IMR-90 (cell line): ENCODE data around the gene TBC1D10A. TPM values are rescaled to one million over a fixed set of nuclear protein-coding genes. Genes with fewer than 3 reads are reported as not detected.
A peak's percentile ranks its signal among the peaks of the same experiment; 100 is the strongest.

Experiments used
- ATAC-seq: fragments of 200-7000 bp; cut with Tn5 transposase; 2 replicates; pipeline ENCODE4 v1.9.1; 2020; ENCODE audit warnings: low read depth, mild to moderate bottlenecking, moderate library complexity
- BruUV-seq: library from RNA; stranded (reverse); fragments of 400-500 nt; replicated peaks from 2 replicates; lab custom pipeline; 2021; lab: Mats Ljungman, UMichigan
- CTCF ChIA-PET: fragments of 300-600 bp; formaldehyde crosslinking; extraction: SDS; loops from one replicate; lab custom pipeline; 2021; ENCODE audit warnings: antibody characterized with exemption; lab: Yijun Ruan, JAX
- POLR2A ChIA-PET: fragments of 300-600 bp; sonication (Branson Sonifier 250); formaldehyde crosslinking; loops from one replicate; lab custom pipeline; 2022; ENCODE audit warnings: antibody characterized with exemption; ENCODE audit not compliant: unreplicated experiment; lab: Charles Lee
- DNase-seq: peaks from one replicate; pipeline ENCODE4 v3.0.0; 2013
- H2AFZ ChIP-seq: replicated peaks from 2 replicates; pipeline ENCODE3; 2013; ENCODE audit warnings: low read length, mild to moderate bottlenecking; ENCODE audit not compliant: poor library complexity
- H2AK5ac ChIP-seq: 2 replicates; pipeline ENCODE4 v1.6.1; 2013; ENCODE audit warnings: low read depth, low read length, inconsistent platforms
- H2AK9ac ChIP-seq: replicated peaks from 2 replicates; pipeline ENCODE3; 2013; ENCODE audit warnings: mild to moderate bottlenecking, low read depth, low read length, moderate library complexity; ENCODE audit not compliant: poor library complexity
- H2BK120ac ChIP-seq: 2 replicates; pipeline ENCODE4 v1.6.1; 2013; ENCODE audit warnings: low read depth, low read length, inconsistent platforms
- H2BK15ac ChIP-seq: 3 replicates; pipeline ENCODE4 v1.6.1; 2013; ENCODE audit warnings: low read depth, low read length, inconsistent platforms
- H2BK20ac ChIP-seq: 2 replicates; pipeline ENCODE4 v1.6.1; 2013; ENCODE audit warnings: low read depth, mild to moderate bottlenecking, inconsistent platforms, low read length, moderate library complexity
- H2BK5ac ChIP-seq: 2 replicates; pipeline ENCODE4 v1.6.1; 2013; ENCODE audit warnings: mild to moderate bottlenecking, low read depth, low read length, inconsistent platforms; ENCODE audit not compliant: poor library complexity, severe bottlenecking
- H3K14ac ChIP-seq: replicated peaks from 2 replicates; pipeline ENCODE4 v1.6.1; 2013; ENCODE audit warnings: low read depth, low read length, inconsistent platforms
- H3K18ac ChIP-seq: 2 replicates; pipeline ENCODE4 v1.6.1; 2013; ENCODE audit warnings: low read depth, low read length, control low read depth
- H3K23ac ChIP-seq: 2 replicates; pipeline ENCODE4 v1.6.1; 2013; ENCODE audit warnings: low read depth, low read length, inconsistent platforms
- H3K27ac ChIP-seq: 2 replicates; pipeline ENCODE4 v1.5.1; 2013; ENCODE audit warnings: mild to moderate bottlenecking, control low read depth, low read length; ENCODE audit not compliant: insufficient read depth
- H3K27me3 ChIP-seq: 2 replicates; pipeline ENCODE4 v1.6.1; 2013; ENCODE audit warnings: low read length; ENCODE audit not compliant: control insufficient read depth, insufficient read depth
- H3K36me3 ChIP-seq: 2 replicates; pipeline ENCODE4 v1.6.1; 2013; ENCODE audit warnings: low read length, mixed read lengths; ENCODE audit not compliant: control insufficient read depth, insufficient read depth
- H3K4ac ChIP-seq: 2 replicates; pipeline ENCODE4 v1.6.1; 2013; ENCODE audit warnings: low read depth, low read length, inconsistent platforms
- H3K4me1 ChIP-seq: 2 replicates; pipeline ENCODE4 v1.6.1; 2013; ENCODE audit warnings: low read length, mixed read lengths; ENCODE audit not compliant: control insufficient read depth, insufficient read depth
- H3K4me2 ChIP-seq: 2 replicates; pipeline ENCODE4 v1.6.1; 2013; ENCODE audit warnings: low read depth, mild to moderate bottlenecking, control low read depth, low read length, moderate library complexity
- H3K4me3 ChIP-seq: 2 replicates; pipeline ENCODE4 v1.5.1; 2013; ENCODE audit warnings: low read depth, mild to moderate bottlenecking, control low read depth, low read length, moderate library complexity; ENCODE audit not compliant: insufficient read depth
- H3K56ac ChIP-seq: 2 replicates; pipeline ENCODE4 v1.6.1; 2013; ENCODE audit warnings: low read length, inconsistent platforms; ENCODE audit not compliant: insufficient read depth; ENCODE audit errors: extremely low read depth
- H3K79me1 ChIP-seq, 2 experiments: 2 replicates each; pipeline ENCODE4 v1.6.1; 2013; ENCODE audit warnings: low read length in 2 of 2, inconsistent platforms in 1 of 2, low read depth in 1 of 2
- H3K9ac ChIP-seq: 2 replicates; pipeline ENCODE4 v1.6.1; 2013; ENCODE audit warnings: low read depth, low read length, control low read depth
- H3K9me1 ChIP-seq: 2 replicates; pipeline ENCODE4 v1.6.1; 2013; ENCODE audit warnings: low read length, inconsistent platforms; ENCODE audit not compliant: insufficient read depth
- H3K9me3 ChIP-seq: 2 replicates; pipeline ENCODE4 v1.6.1; 2013; ENCODE audit warnings: low read length; ENCODE audit not compliant: control insufficient read depth, insufficient read depth
- H4K20me1 ChIP-seq: 2 replicates; pipeline ENCODE4 v1.6.1; 2013; ENCODE audit warnings: low read length, inconsistent platforms; ENCODE audit not compliant: insufficient read depth
- H4K5ac ChIP-seq: 2 replicates; pipeline ENCODE4 v1.6.1; 2013; ENCODE audit warnings: mild to moderate bottlenecking, low read depth, low read length, control low read depth
- H4K8ac ChIP-seq, 2 experiments: 2 replicates each; pipeline ENCODE4 v1.6.1; 2013; ENCODE audit warnings: low read depth in 2 of 2, low read length in 2 of 2, control low read depth in 1 of 2, inconsistent platforms in 1 of 2
- H4K91ac ChIP-seq: 2 replicates; pipeline ENCODE4 v1.6.1; 2013; ENCODE audit warnings: low read depth, low read length, inconsistent platforms; ENCODE audit not compliant: insufficient read depth
- MAZ ChIP-seq: IDR thresholded peaks from 2 replicates; pipeline ENCODE4 v1.6.1; 2012; ENCODE audit warnings: low read depth, mild to moderate bottlenecking, low read length, improper control_type of control experiment, moderate library complexity, borderline replicate concordance
- SMC3 ChIP-seq: fragments of 150-350 bp; IDR thresholded peaks from 2 replicates; pipeline ENCODE4 v1.6.1; 2016; ENCODE audit warnings: low read depth, mild to moderate bottlenecking, antibody characterized with exemption, low read length, moderate library complexity
- WGBS, 2 experiments: methylation state at CpG; one replicate each; pipeline versions ENCODE4 v1.1.5 to v1.1.7; 2013; ENCODE audit warnings: missing lambda C conversion rate in 2 of 2; ENCODE audit not compliant: insufficient read length in 1 of 2; ENCODE audit errors: extremely low coverage in 2 of 2; 5-methylcytosine and 5-hydroxymethylcytosine counted together
- dilution Hi-C: fragments of 300-500 bp; cut with HindIII; formaldehyde crosslinking; loops from one replicate; pipeline ENCODE4 v1.14.3; 2018; ENCODE audit warnings: low sequenced_read_pairs; ENCODE audit not compliant: unreplicated experiment
- in situ Hi-C: fragments of 300-500 bp; cut with MboI; formaldehyde crosslinking; loops from 3 replicates; pipeline ENCODE4 v1.14.3; 2019; ENCODE audit warnings: low sequenced_read_pairs, inconsistent platforms, mixed read lengths
- intact Hi-C: fragments of 100-400 bp; cut with micrococcal nuclease; formaldehyde crosslinking; loops from 2 replicates; pipeline ENCODE4 v1.10.0; 2022
- polyA plus RNA-seq, 3 experiments: library from polyadenylated mRNA; depleted of rRNA; stranded (reverse); fragments of >200 nt; gene quantifications; 2 replicates each; pipeline ENCODE4 v1.2.3, GENCODE V29; 2012; ENCODE audit warnings: low replicate concordance in 1 of 3
- total RNA-seq: library from RNA; depleted of rRNA; stranded (reverse); fragments of >200 nt; gene quantifications from 2 replicates; pipeline ENCODE4 v1.2.3, GENCODE V29; 2012
- TF ChIP-seq, protein P1 (sequence below): fragments of 150-350 bp; IDR thresholded peaks from 2 replicates; pipeline ENCODE4 v1.6.1; 2016; ENCODE audit warnings: low read depth, mild to moderate bottlenecking, low read length, moderate library complexity, borderline replicate concordance

Gene TBC1D10A
- total and polyA plus RNA-seq, 2 of the 4 experiments (the other 2 are of a cell fraction) = 16.3 to 33.1 TPM

DNA sequence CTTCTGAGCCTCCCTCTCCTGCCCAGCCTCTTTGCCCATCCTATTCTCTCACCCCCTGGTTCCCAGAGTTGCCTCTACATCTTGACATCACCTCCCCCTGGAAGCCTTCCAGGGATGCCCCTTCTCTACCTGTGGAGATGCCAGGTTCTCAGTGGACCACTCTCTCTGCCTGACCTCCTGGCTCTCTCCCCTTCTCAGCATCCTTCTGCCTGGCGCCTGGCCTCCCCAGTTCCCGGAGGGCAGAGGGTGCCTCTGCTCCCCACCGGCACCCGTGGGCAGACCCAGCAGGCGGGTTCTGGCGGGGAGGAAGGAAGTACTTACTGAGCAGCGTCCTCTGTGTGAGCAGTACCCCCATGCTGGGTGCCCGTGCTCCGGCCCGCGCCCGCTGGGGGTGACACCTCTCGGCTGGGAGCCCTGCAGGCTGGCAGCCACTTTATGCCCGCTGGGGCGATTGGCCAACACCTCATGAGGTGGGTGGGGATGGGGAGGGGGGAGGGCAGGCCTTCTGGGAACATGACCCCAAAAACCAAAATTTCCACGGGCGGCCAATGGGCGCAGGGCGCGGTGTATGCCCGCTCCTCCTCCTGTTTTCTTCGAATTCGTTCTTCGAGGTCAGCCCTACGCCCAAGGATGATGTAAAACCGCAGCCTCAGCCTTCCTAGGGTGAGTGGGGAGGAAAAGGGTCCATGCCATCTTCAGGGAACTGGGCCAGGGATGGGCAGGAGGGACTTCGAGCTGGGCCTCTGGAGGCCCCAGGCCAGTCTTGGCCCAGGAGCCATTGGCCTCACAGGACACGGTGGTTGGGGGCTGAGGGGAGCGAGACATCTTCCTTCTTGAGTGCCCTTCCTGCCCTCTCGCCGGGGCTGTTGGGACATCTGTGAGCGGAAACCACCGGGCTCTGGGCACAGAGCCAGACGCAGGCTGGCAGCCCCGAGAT, 60.0 kb downstream of the TBC1D10A start, which contains the start of gene OSM:
Gene OSM, minus strand, starts transcription at position 407 of the 937 bp plus-strand sequence. Its CDS starts 52 bp downstream, at position 355.
- Histone ChIP-seq H2BK120ac (no peak within 1 kb of the TSS), H3K4ac (no peak within 1 kb of the TSS), H3K9ac (no peak within 1 kb of the TSS), H2AK5ac (peak within 1 kb of the TSS; percentile 34; the same call in 1 of the 2 replicates), H3K36me3 (no peaks in the 10 kb centered on the region), H2BK15ac (no peak within 1 kb of the TSS), H3K18ac (no peak within 1 kb of the TSS), H2AK9ac (no peak within 1 kb of the TSS), H3K79me1 (no peaks in the 10 kb centered on the region), H4K5ac (no peak within 1 kb of the TSS), H2BK20ac (no peak within 1 kb of the TSS), H3K9me3 (no peaks in the 10 kb centered on the region), H3K56ac (no peak within 1 kb of the TSS), H4K8ac (no peak within 1 kb of the TSS), H3K4me2 (no peak within 1 kb of the TSS), H4K20me1 (no peaks in the 10 kb centered on the region), H3K4me1 (peaks cover 5% of the 10 kb centered on the region; the same call in 1 of the 2 replicates), H4K91ac (no peak within 1 kb of the TSS), H3K9me1 (no peaks in the 10 kb centered on the region; the same call in 1 of the 2 replicates), H3K27ac (no peak within 1 kb of the TSS), H3K4me3 (no peak within 1 kb of the TSS), H3K23ac (no peak within 1 kb of the TSS), H2BK5ac (no peak within 1 kb of the TSS), H2AFZ (peak within 1 kb of the TSS; percentile 67), H3K14ac (no peak within 1 kb of the TSS), H3K27me3 (no peaks in the 10 kb centered on the region)
- in situ Hi-C loops = no loop called here
- no peak for ATAC-seq
- TF ChIP-seq MAZ (no peak), SMC3 (no peak)
- TF ChIP-seq, protein P1, sequence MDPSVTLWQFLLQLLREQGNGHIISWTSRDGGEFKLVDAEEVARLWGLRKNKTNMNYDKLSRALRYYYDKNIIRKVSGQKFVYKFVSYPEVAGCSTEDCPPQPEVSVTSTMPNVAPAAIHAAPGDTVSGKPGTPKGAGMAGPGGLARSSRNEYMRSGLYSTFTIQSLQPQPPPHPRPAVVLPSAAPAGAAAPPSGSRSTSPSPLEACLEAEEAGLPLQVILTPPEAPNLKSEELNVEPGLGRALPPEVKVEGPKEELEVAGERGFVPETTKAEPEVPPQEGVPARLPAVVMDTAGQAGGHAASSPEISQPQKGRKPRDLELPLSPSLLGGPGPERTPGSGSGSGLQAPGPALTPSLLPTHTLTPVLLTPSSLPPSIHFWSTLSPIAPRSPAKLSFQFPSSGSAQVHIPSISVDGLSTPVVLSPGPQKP = no peak
- no TSS peak for BruUV-seq
- intact Hi-C loops = no loop called here
- CTCF ChIA-PET = no interaction called here
- dilution Hi-C loops = no loop called here
- 84% methylated on average over 7 of the region's 35 CpGs; no CpG with 5 or more reads in 1 of the 2 experiments for WGBS, 2 experiments
- POLR2A ChIA-PET = no interaction called here
- no peak for DNase-seq
